ENCODE data around the gene FBXL7.

Gene FBXL7

GRCh38 chr5:15787681-15788080, 287.7 kb downstream of the FBXL7 start:
- DNase-seq, result peak; percentile 4

GRCh38 chr5:15789642-15790041, 289.7 kb downstream of the FBXL7 start:
- peak; percentile 49 for DNase-seq

- peak; percentile 47 for DNase-seq
Observed at GRCh38 chr5:15790446-15791018, 290.6 kb downstream of the FBXL7 start.

GRCh38 chr5:15791274-15791673, 291.3 kb downstream of the FBXL7 start:
- no peak for DNase-seq

GRCh38 chr5:15791859-15792258, 291.9 kb downstream of the FBXL7 start:
- peak; percentile 57 for DNase-seq

- no peak for DNase-seq
Observed at GRCh38 chr5:15794052-15794985, 294.3 kb downstream of the FBXL7 start.

- no peak for DNase-seq
Observed at GRCh38 chr5:15796096-15796495, 296.1 kb downstream of the FBXL7 start.

GRCh38 chr5:15796557-15796956, 296.6 kb downstream of the FBXL7 start:
- no peak for DNase-seq

GRCh38 chr5:15797116-15797515, 297.1 kb downstream of the FBXL7 start:
- DNase-seq, result no peak

- DNase-seq, result no peak
Observed at GRCh38 chr5:15798006-15798405, 298.0 kb downstream of the FBXL7 start.

- DNase-seq, result no peak
Observed at GRCh38 chr5:15799014-15799413, 299.0 kb downstream of the FBXL7 start.

GRCh38 chr5:15799612-15800011, 299.6 kb downstream of the FBXL7 start:
- DNase-seq, result no peak

- DNase-seq, result no peak
Observed at GRCh38 chr5:15803280-15803679, 303.3 kb downstream of the FBXL7 start.

- DNase-seq, result no peak
Observed at GRCh38 chr5:15806613-15807012, 306.6 kb downstream of the FBXL7 start.

- DNase-seq, result no peak
Observed at GRCh38 chr5:15807248-15807647, 307.3 kb downstream of the FBXL7 start.

- peak; percentile 50 for DNase-seq
Observed at GRCh38 chr5:15807871-15808270, 307.9 kb downstream of the FBXL7 start.

- DNase-seq, result no peak
Observed at GRCh38 chr5:15808577-15808976, 308.6 kb downstream of the FBXL7 start.

- DNase-seq, result no peak
Observed at GRCh38 chr5:15819617-15820016, 319.6 kb downstream of the FBXL7 start.

- DNase-seq, result peak; percentile 71
Observed at GRCh38 chr5:15821506-15821905, 321.5 kb downstream of the FBXL7 start.

- DNase-seq, result no peak
Observed at GRCh38 chr5:15823398-15823797, 323.4 kb downstream of the FBXL7 start.

- DNase-seq, result no peak
Observed at GRCh38 chr5:15827741-15828140, 327.8 kb downstream of the FBXL7 start.

GRCh38 chr5:15831408-15831807, 331.4 kb downstream of the FBXL7 start:
- no peak for DNase-seq

GRCh38 chr5:15833365-15833764, 333.4 kb downstream of the FBXL7 start:
- DNase-seq, result no peak

GRCh38 chr5:15834596-15835245, 334.7 kb downstream of the FBXL7 start:
- DNase-seq, result peak; percentile 87
